DOHH2 (cell line): ENCODE measurements around the gene CALN1.

Source experiments
- EZH2phosphoT487 ChIP-seq: fragments of 200-600 bp; sonication (generic); IDR thresholded peaks from 2 replicates; pipeline ENCODE4 v1.6.1; 2017; ENCODE audit warnings: borderline replicate concordance, mild to moderate bottlenecking, antibody characterized with exemption, low read length, moderate library complexity, mixed read lengths
- TF ChIP-seq, protein P1 (sequence below): fragments of 200-600 bp; sonication (generic); IDR thresholded peaks from one replicate; pipeline ENCODE4 v1.5.1; 2014; ENCODE audit warnings: antibody characterized with exemption, mild to moderate bottlenecking, low read depth, low read length; ENCODE audit not compliant: poor library complexity, severe bottlenecking

DNA sequence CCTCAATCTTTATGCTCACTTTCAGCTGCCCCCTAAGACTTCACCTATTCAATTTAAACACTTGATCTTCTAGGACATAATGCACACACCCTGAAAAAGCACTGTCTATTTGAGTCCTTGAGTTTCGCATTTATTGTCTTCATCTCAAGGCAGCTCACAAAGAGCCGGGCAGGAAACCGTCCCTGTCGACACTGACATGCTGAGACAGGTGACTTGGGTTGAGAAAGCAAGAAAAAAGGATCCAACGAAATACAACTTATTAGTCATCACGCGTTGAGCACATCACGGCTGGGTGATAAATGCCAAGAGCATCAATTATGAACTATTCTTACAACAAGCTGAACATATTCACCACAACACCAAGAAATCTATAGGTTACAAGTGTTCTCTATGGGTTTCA is 91.1 kb downstream of the CALN1 start:
- TF ChIP-seq, protein P1, sequence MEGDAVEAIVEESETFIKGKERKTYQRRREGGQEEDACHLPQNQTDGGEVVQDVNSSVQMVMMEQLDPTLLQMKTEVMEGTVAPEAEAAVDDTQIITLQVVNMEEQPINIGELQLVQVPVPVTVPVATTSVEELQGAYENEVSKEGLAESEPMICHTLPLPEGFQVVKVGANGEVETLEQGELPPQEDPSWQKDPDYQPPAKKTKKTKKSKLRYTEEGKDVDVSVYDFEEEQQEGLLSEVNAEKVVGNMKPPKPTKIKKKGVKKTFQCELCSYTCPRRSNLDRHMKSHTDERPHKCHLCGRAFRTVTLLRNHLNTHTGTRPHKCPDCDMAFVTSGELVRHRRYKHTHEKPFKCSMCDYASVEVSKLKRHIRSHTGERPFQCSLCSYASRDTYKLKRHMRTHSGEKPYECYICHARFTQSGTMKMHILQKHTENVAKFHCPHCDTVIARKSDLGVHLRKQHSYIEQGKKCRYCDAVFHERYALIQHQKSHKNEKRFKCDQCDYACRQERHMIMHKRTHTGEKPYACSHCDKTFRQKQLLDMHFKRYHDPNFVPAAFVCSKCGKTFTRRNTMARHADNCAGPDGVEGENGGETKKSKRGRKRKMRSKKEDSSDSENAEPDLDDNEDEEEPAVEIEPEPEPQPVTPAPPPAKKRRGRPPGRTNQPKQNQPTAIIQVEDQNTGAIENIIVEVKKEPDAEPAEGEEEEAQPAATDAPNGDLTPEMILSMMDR = no peak
- no peak for TF ChIP-seq EZH2phosphoT487
